SH-SY5Y (cell line): Measurements from ENCODE around the gene FBXO39.

Experiments used
- GATA2 ChIP-seq: IDR thresholded peaks from 2 replicates; pipeline ENCODE4 v1.6.1; 2011; ENCODE audit warnings: mild to moderate bottlenecking, low read depth, low read length
- GATA3 ChIP-seq: IDR thresholded peaks from 2 replicates; pipeline ENCODE4 v1.6.1; 2011; ENCODE audit warnings: low read depth, mild to moderate bottlenecking, low read length, moderate library complexity

- no peak for TF ChIP-seq GATA2
- TF ChIP-seq GATA3 = no peak
Measured at GRCh38 chr17:6782244-6782643, 6.2 kb downstream of the FBXO39 start.
